HL-60/S4 (cell line): ENCODE measurements around the gene SIGLEC9.

Experiments
- in situ Hi-C: fragments of 300-500 bp; cut with MboI; formaldehyde crosslinking; loops from 2 replicates; pipeline ENCODE4 v1.14.3; 2022; ENCODE audit warnings: low sequenced_read_pairs

Gene SIGLEC9

GRCh38 chr19:51124729-51125128, at the start of gene SIGLEC9:
Gene SIGLEC9 (plus strand): TSS chr19:51124906. CDS start chr19:51124975, 69 bp downstream.
- in situ Hi-C loops: no loop called here

DNA sequence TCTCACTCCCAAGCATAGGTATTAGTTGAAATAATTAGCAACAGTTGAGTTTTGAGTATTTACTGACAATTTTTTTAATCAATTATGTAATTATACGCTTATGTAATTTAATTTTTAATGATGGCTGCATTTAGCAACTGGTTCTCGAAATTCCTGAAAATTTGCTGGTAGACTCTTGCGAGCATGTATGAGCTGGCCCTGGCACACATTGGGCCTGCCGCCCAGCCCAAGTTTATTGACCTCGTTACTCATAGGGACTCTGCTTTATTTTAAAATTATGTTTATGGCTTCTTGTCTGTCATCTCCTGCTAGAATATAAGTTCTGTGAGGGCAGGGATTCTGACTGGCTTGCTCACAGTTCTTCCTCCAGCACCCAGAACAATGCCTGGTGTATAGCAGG, 48.7 kb upstream of the SIGLEC9 start:
- in situ Hi-C loops: no loop called here

DNA sequence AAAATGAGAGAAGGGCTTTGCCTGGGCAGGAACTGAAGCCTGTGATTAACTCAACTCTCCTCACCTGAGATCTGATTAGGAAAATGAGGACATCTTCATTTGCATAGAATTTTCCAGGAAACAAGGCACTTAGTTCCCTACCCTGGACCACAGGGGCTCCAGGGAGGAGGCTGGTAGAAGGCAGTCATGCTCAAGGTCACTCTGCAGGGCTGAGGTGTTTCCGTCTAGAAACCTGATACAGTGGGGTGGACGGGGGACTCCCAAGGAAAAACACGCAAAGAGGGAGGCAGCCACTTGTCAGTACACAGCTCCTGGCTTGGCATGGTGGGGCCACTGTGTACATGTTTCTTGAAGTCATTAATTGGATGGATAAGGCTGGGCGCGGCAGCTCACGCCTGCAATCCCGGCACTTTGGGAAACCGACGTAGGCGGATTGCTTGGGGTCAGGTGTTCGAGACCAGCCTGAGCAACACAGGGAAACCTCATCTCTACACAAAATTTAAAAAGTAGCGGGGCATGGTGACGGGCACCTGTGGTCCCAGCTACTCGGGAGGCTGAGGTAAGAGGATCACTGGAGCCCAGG, 48.0 kb upstream of the SIGLEC9 start:
- in situ Hi-C loops: no loop called here

DNA sequence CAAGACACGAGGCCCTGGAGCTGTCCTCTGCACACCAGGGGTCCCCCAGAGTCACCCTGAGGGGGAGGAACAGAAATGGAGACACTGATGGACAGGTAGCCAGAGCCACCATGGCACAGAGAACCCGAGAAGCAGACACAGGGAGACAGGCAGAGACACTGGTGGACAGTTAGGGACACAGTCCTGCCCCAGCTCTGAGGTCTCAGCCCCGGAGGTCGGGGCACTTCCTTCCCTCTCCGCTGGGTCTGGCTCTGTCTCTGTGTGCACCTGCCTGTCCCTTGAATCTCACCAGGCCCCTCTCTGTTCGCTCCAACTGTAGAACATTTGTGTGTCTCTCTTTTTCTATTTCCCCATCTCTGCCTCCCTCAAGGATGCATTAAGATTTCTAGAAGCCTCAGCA, 46.6 kb upstream of the SIGLEC9 start:
- in situ Hi-C loops: no loop called here

- in situ Hi-C loops: no loop called here
These were observed 46.0 kb upstream of the SIGLEC9 start for GRCh38 chr19:51078731-51079130.

DNA sequence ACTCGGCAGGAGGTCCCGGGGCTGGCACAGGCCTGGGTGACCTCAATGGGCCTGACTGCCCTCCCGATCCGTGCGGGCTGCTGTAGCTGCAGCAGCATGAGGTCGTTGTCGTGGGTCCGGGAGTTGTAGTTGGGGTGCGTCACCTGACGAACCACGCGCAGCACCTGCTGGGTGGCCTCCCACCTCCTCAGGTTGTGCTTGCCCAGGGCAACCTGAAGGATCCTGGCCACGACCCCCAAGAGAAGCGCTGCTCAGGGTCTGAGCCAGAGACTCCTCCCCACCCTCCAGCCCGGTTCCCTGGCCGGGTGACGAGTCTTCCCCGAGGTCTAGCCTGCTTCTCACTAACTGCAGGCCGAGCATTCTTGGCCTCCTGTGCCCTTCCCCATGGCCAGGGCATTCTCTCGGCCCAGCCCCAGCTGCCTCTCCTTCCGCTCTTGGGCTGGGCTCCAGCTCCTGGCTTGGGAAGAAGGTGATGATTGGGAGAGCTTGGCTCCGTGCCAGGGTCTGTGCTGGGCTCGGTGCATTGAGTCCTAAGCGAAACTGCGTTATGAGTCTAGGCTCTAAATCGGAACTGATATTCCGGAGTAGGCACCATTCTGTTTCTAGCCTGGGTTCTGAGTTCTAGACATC, 45.1 kb upstream of the SIGLEC9 start:
- in situ Hi-C loops: no loop called here

DNA sequence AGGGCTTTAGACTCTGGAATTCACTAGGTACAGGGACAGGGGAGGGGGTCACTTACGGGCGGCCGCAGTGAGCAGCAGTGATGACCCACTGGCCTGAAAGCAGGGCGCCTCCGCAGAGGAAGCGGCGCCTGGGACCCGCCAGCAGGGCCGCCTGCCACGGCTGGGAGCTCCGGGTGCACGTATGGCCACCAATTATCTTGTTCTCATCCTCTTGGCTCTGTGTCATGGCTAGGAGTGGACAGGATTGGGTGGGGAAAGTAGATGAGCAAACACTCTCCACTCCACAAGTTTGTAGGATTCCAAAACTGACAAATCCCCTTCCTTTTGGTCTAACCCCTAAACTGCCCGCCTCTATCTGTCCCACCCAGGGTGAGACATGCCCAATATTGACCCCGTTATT, 43.2 kb upstream of the SIGLEC9 start:
- in situ Hi-C loops: no loop called here

- in situ Hi-C loops: no loop called here
These were observed 42.1 kb upstream of the SIGLEC9 start, which contains the start of gene KLK14 for GRCh38 chr19:51082611-51083010. Gene KLK14 (minus strand): TSS chr19:51082887. CDS start chr19:51082614, 273 bp downstream.

GRCh38 chr19:51083181-51083580, 41.5 kb upstream of the SIGLEC9 start:
- in situ Hi-C loops: no loop called here

DNA sequence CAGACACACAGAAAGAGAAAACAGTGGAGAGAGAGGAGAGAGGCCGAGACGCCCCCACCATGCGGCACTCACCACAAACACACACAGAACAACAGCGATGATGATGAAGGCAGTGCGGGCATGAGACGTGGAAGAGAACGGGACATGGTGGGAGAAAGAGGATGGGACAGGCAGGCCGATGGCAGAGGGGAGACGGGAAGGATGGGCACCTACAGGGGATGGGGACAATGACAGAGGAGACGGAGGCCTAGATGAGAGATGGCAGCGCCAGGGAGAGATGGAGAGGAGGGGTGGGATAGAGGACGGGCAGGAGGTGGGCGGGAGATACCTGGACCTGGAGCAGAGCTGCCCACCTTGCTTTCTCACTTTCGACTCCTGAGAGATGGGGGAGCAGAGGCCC, 40.9 kb upstream of the SIGLEC9 start:
- in situ Hi-C loops: no loop called here

- in situ Hi-C loops: no loop called here
These were observed 40.2 kb upstream of the SIGLEC9 start for GRCh38 chr19:51084505-51084904.

DNA sequence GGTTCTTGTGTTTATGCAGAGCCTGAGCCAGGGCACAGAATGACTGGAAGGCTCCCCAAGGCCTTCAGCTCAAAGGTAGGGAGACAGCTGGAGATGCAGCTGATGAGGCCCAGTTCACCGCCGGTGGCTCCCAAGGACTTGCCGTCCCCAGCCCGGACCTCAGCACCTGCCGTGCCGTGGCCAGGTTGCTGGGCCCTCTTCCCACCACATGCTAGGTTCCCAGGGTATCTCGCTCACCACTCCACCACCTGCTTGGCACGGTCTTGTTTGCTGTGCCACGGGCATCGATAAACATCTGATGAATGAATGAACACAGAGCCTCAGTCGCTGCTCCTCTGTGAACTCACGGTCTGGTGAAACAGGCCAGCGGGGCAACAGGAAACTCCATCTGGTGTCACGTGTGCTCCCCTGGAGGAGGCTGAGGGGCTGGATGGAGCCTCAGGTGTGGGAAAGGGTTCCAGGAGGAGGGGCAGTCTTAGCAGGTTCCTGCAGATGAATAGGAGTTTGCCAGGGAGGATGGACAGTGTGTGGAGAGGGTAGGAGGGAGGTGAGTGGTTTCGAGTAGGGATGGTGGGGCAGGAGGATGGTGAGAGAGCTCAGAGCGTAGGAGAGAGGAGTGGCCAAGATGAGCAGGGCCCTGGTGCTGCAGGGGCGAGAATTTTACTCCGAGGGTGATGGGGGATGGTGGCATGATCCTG, 38.4 kb upstream of the SIGLEC9 start:
- in situ Hi-C loops: no loop called here

GRCh38 chr19:51089786-51090185, 34.9 kb upstream of the SIGLEC9 start:
- in situ Hi-C loops: no loop called here

DNA sequence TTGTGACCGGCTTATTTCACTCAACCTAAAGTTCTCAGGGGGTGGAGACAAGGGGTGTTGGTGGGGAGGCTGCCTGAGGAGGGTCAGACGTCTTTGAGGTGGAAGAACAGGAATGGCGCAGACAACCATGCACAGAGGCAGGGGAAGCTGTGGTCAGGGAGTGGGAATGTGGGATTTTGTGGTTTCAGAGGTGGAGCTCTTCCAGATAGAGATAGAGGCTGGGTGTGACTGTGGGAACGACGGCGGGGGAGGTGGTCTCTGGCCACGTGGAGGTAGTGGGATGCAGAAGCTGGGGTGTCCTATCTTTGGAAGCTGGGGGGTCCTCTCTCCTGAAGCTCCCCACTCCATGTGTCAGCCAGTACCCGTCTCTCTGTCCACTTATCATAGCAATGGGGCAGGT, 34.2 kb upstream of the SIGLEC9 start:
- in situ Hi-C loops: no loop called here

GRCh38 chr19:51091126-51091525, 33.6 kb upstream of the SIGLEC9 start:
- in situ Hi-C loops: no loop called here

DNA sequence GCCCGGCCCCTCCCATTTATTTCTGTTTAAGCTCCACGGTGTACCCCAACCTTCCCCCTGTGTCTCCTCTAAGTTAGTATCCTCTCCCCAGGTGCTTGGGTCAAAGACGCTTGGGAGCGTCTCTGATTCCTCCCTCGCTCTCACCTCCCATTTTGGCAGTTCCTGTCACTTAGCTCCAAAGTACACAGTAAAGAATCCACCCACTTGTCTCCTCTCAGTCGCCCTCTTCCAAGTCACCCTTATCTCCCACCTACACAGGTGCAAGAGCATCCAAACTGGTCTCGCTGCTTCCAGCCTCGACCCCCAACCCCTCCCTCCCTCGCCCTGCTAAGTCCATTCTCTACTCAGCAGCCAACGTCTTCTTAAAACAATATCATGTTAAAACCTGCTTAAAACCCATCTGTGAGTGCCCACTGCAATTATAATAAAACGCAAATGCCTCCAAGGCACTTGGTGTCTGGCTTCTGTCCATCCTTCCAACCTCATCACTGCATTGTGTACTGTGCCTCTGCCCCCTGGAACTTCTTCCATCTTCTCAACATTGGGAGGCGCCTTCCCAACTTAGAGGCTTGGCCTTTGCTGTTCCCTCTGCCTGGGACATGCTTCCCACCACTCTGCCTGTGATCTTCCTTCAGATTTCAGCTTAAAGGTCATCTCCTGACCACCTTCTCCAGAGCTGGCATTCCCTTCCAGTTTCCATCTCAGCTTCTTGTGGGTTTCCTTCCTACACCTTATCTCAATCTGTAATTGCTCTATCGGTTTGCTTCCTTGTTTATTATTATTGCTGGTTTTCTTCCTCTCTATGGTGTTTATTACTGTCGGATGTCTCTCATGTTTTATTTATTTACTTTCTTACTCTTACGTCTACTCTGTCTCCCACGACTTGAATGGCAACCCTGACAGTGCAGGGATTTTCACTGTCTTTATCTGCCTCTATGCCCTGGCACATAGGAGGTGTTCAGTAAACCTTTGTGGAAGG, 32.5 kb upstream of the SIGLEC9 start:
- in situ Hi-C loops: no loop called here

GRCh38 chr19:51093101-51093500, 31.6 kb upstream of the SIGLEC9 start:
- in situ Hi-C loops: no loop called here

GRCh38 chr19:51093510-51094345, 31.0 kb upstream of the SIGLEC9 start:
- in situ Hi-C loops: no loop called here

DNA sequence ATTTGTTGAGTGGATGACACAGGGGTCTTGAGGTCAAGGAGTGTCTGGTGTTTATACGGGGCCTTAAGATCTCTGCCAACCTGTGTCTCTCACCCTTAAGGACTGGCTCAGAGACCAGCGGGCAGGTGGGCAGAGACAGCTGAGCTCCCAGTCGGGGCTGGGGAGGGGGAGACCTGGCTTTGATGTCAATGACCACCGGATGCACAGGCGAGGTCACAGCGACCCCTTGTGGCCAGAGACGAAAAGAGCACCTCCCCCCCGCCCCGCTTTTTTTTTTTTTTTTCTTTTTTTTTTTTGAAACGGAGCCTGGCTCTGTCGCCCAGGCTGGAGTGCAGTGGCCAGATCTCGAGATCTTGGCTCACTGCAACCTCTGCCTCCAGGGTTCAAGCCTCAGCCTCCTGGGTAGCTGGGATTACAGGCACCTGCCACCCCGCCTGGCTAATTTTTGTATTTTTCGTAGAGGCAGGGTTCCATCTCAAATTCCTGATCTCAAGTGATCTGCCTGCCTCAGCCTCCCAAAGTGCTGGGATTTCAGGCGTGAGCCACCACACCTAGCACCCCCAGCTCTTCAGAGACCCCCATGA, 29.9 kb upstream of the SIGLEC9 start:
- in situ Hi-C loops: no loop called here
